A549 (cell line): Measurements from ENCODE around the gene ALDH1L1.

ENCODE experiments used
- CHD2 ChIP-seq: fragments of 150-350 bp; IDR thresholded peaks from 2 replicates; pipeline ENCODE4 v1.6.1; 2014; ENCODE audit warnings: low read length; ENCODE audit not compliant: partially characterized antibody
- CTCF ChIP-seq: fragments of >200 bp; sonication (Bioruptor Twin); formaldehyde crosslinking; IDR thresholded peaks from 3 replicates; pipeline ENCODE4 v1.5.1; 2016
- ELK1 ChIP-seq: fragments of 150-350 bp; IDR thresholded peaks from 2 replicates; pipeline ENCODE4 v1.6.1; 2014; ENCODE audit warnings: low read depth, mild to moderate bottlenecking, low read length
- REST ChIP-seq: fragments of 200-600 bp; sonication (generic); IDR thresholded peaks from 2 replicates; pipeline ENCODE4 v1.6.1; 2016; ENCODE audit warnings: antibody characterized with exemption, mild to moderate bottlenecking, moderate library complexity
- SMC3 ChIP-seq: fragments of >200 bp; sonication (Bioruptor Twin); formaldehyde crosslinking; IDR thresholded peaks from 3 replicates; pipeline ENCODE4 v1.6.1; 2018; ENCODE audit warnings: inconsistent platforms

GRCh38 chr3:126104742-126105605 lies 75.4 kb downstream of the ALDH1L1 start:
- TF ChIP-seq ELK1 (no peak), REST (no peak), CHD2 (no peak), CTCF (no peak), SMC3 (no peak)
